Neural cell (in vitro differentiated cells): Measurements from ENCODE around the gene SLC26A9.

Experiments
- EZH2 ChIP-seq: fragments of 200-600, 300-800 bp; shearing (Covaris generic), sonication (generic); IDR thresholded peaks from 2 replicates; pipeline ENCODE4 v1.6.1; 2014; ENCODE audit warnings: antibody characterized with exemption, low read length, borderline replicate concordance, mild to moderate bottlenecking; ENCODE audit not compliant: insufficient read depth, poor library complexity, severe bottlenecking
- MXI1 ChIP-seq: fragments of 450-650 bp; conservative IDR thresholded peaks from 2 replicates; pipeline ENCODE4 v1.6.1; 2014; ENCODE audit warnings: antibody characterized with exemption, mild to moderate bottlenecking; ENCODE audit not compliant: poor library complexity, severe bottlenecking
- POLR2AphosphoS5 ChIP-seq: IDR thresholded peaks from 2 replicates; pipeline ENCODE4 v1.6.1; 2012
- RAD21 ChIP-seq: fragments of 450-650 bp; conservative IDR thresholded peaks from 2 replicates; pipeline ENCODE4 v1.6.1; 2014; ENCODE audit warnings: antibody characterized with exemption, mild to moderate bottlenecking, moderate library complexity
- TAF1 ChIP-seq: IDR thresholded peaks from 2 replicates; pipeline ENCODE4 v1.6.1; 2012; ENCODE audit warnings: low read depth
- TF ChIP-seq, protein P1 (sequence below): fragments of 450-650 bp; IDR thresholded peaks from 2 replicates; pipeline ENCODE4 v1.5.1; 2014; ENCODE audit warnings: antibody characterized with exemption, mild to moderate bottlenecking, moderate library complexity; ENCODE audit not compliant: poor library complexity, severe bottlenecking
- TF ChIP-seq, protein P2 (sequence below): IDR thresholded peaks from 2 replicates; pipeline ENCODE4 v1.6.1; 2012; ENCODE audit warnings: borderline replicate concordance

DNA sequence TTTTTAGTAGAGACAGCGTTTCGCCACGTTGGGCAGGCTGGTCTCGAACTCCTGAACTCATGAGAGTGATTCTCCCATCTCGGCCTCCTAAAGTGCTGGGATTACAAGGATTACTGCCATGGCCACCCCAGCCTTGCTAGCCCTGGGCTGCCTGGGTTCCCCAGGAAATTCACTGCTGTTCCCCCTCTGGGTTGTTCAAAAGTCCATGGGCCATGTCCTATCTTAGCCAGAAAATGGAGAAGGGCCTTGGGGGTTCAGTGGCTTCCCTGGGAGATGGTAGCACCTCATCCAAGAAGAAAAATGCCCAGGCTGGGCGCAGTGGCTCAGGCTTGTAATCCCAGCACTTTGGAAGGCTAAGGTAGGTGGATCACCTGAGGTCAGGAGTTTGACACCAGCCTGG, 20.9 kb downstream of the SLC26A9 start:
- TF ChIP-seq, protein P1, sequence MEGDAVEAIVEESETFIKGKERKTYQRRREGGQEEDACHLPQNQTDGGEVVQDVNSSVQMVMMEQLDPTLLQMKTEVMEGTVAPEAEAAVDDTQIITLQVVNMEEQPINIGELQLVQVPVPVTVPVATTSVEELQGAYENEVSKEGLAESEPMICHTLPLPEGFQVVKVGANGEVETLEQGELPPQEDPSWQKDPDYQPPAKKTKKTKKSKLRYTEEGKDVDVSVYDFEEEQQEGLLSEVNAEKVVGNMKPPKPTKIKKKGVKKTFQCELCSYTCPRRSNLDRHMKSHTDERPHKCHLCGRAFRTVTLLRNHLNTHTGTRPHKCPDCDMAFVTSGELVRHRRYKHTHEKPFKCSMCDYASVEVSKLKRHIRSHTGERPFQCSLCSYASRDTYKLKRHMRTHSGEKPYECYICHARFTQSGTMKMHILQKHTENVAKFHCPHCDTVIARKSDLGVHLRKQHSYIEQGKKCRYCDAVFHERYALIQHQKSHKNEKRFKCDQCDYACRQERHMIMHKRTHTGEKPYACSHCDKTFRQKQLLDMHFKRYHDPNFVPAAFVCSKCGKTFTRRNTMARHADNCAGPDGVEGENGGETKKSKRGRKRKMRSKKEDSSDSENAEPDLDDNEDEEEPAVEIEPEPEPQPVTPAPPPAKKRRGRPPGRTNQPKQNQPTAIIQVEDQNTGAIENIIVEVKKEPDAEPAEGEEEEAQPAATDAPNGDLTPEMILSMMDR = no peak
- TF ChIP-seq, protein P2, sequence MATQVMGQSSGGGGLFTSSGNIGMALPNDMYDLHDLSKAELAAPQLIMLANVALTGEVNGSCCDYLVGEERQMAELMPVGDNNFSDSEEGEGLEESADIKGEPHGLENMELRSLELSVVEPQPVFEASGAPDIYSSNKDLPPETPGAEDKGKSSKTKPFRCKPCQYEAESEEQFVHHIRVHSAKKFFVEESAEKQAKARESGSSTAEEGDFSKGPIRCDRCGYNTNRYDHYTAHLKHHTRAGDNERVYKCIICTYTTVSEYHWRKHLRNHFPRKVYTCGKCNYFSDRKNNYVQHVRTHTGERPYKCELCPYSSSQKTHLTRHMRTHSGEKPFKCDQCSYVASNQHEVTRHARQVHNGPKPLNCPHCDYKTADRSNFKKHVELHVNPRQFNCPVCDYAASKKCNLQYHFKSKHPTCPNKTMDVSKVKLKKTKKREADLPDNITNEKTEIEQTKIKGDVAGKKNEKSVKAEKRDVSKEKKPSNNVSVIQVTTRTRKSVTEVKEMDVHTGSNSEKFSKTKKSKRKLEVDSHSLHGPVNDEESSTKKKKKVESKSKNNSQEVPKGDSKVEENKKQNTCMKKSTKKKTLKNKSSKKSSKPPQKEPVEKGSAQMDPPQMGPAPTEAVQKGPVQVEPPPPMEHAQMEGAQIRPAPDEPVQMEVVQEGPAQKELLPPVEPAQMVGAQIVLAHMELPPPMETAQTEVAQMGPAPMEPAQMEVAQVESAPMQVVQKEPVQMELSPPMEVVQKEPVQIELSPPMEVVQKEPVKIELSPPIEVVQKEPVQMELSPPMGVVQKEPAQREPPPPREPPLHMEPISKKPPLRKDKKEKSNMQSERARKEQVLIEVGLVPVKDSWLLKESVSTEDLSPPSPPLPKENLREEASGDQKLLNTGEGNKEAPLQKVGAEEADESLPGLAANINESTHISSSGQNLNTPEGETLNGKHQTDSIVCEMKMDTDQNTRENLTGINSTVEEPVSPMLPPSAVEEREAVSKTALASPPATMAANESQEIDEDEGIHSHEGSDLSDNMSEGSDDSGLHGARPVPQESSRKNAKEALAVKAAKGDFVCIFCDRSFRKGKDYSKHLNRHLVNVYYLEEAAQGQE = no peak
- no peak for TF ChIP-seq TAF1
- TF ChIP-seq EZH2 = no peak
- no peak for TF ChIP-seq MXI1
- TF ChIP-seq RAD21 = no peak
- no peak for TF ChIP-seq POLR2AphosphoS5
